Posterior vena cava (tissue), 2 donors: ENCODE results near the gene PDGFRA. TPM values are rescaled to one million over a fixed set of nuclear protein-coding genes. Genes with fewer than 3 reads are reported as not detected.
"Not testable (repeated sequence)": the region's sequence is repeated elsewhere in the genome, so short reads cannot be mapped to it uniquely, and the experiment has no call there.

ENCODE experiments used
- DNase-seq: peaks from one replicate; pipeline ENCODE4 v3.0.0-alpha.2; 2020; ENCODE audit warnings: low spot score
- intact Hi-C, 2 donors: fragments of 100-400 bp; cut with DNase I; formaldehyde crosslinking; loops; one replicate each; pipeline versions ENCODE4 v1.14.1 to v1.14.2; 2022 to 2023
- total RNA-seq, 2 donors: library from RNA; stranded (reverse); fragmentation: NEBNext Ultra II Directional; extraction: Animal tissue kit (Norgen Biotek cat#: 25700); gene quantifications; one replicate each; pipeline ENCODE4 v1.2.1, GENCODE V29; 2021
- donor health status: DM: yes; HTN: yes; CAD: no.
- donor health status: DM: yes; HTN: yes; CAD: no.

The PDGFRA gene
- total RNA-seq, 2 donors from 2014 or later: 192 to 201 TPM

GRCh38 chr4:54238389-54238788, 9.3 kb downstream of the PDGFRA start:
- intact Hi-C loops: no loop called here
- no peak for DNase-seq

- intact Hi-C loops, DNase-seq: not testable (repeated sequence)
Observed at GRCh38 chr4:54241268-54241823, 12.3 kb downstream of the PDGFRA start.

GRCh38 chr4:54243541-54243940, 14.4 kb downstream of the PDGFRA start:
- DNase-seq, intact Hi-C loops: not testable (repeated sequence)

GRCh38 chr4:54252312-54252711, 23.2 kb downstream of the PDGFRA start:
- intact Hi-C loops: not testable (repeated sequence)

GRCh38 chr4:54254116-54254914, 25.2 kb downstream of the PDGFRA start:
- intact Hi-C loops: no loop called here
- no peak for DNase-seq

More at GRCh38 chr4:54252312-54252711, 23.2 kb downstream of the PDGFRA start:
- not testable (repeated sequence) for DNase-seq

GRCh38 chr4:54254915-54255246, 25.8 kb downstream of the PDGFRA start:
- DNase-seq: no peak
- intact Hi-C loops: no loop called here

GRCh38 chr4:54255881-54256280, 26.8 kb downstream of the PDGFRA start:
- intact Hi-C loops: no loop called here
- no peak for DNase-seq

- intact Hi-C loops: no loop called here
- no peak for DNase-seq
Observed at GRCh38 chr4:54256491-54257486, 27.7 kb downstream of the PDGFRA start.

- intact Hi-C loops: no loop called here
- no peak for DNase-seq
Observed at GRCh38 chr4:54265366-54265765, 36.3 kb downstream of the PDGFRA start.

- DNase-seq: no peak
- intact Hi-C loops: no loop called here
Observed at GRCh38 chr4:54268151-54268550, 39.1 kb downstream of the PDGFRA start.

GRCh38 chr4:54271464-54271863, 42.4 kb downstream of the PDGFRA start:
- intact Hi-C loops: no loop called here
- no peak for DNase-seq

- DNase-seq: no peak
- intact Hi-C loops: no loop called here
Observed at GRCh38 chr4:54272051-54272450, 43.0 kb downstream of the PDGFRA start.

GRCh38 chr4:54274264-54274663, 45.2 kb downstream of the PDGFRA start:
- intact Hi-C loops: no loop called here
- no peak for DNase-seq

- DNase-seq: no peak
- intact Hi-C loops: loop anchor here in 1 of 2 donors (5.0 kb wide), 1 partner anchor 312 kb away; no protein-coding TSS in a partner anchor
Observed at GRCh38 chr4:54274795-54275665, 45.9 kb downstream of the PDGFRA start.

- intact Hi-C loops: loop anchor here in 1 of 2 donors (5.0 kb wide), 1 partner anchor 310 kb away; no protein-coding TSS in a partner anchor
Observed at GRCh38 chr4:54276641-54277430, 47.7 kb downstream of the PDGFRA start.

GRCh38 chr4:54277691-54278090, 48.6 kb downstream of the PDGFRA start:
- DNase-seq: no peak
- intact Hi-C loops: loop anchor here in 1 of 2 donors (5.0 kb wide), 1 partner anchor 310 kb away; no protein-coding TSS in a partner anchor

More at GRCh38 chr4:54276641-54277430, 47.7 kb downstream of the PDGFRA start:
- DNase-seq: no peak

- intact Hi-C loops: loop anchor here in 1 of 2 donors (5.0 kb wide), 1 partner anchor 309 kb away; no protein-coding TSS in a partner anchor
- DNase-seq: no peak
Observed at GRCh38 chr4:54278216-54278615, 49.1 kb downstream of the PDGFRA start.
